MM.1S (cell line): Measurements from ENCODE around the gene B3GAT3.

Experiments used
- DNase-seq: peaks from one replicate; pipeline ENCODE4 v3.0.0-alpha.2; 2015
- H2AFZ ChIP-seq: fragments of 300-600 bp; sonication (generic); 2 replicates; pipeline ENCODE4 v1.6.0; 2016; ENCODE audit warnings: antibody characterized with exemption, low read length
- H3F3A ChIP-seq: fragments of 300-600 bp; sonication (generic); 2 replicates; pipeline ENCODE4 v1.6.1; 2016; ENCODE audit warnings: mild to moderate bottlenecking, antibody characterized with exemption, low read length, moderate library complexity, mixed read lengths; ENCODE audit not compliant: insufficient read depth
- H3K27ac ChIP-seq: fragments of 300-600 bp; sonication (generic); 2 replicates; pipeline ENCODE4 v1.5.1; 2016; ENCODE audit warnings: mild to moderate bottlenecking, low read length
- H3K27me3 ChIP-seq: fragments of 300-600 bp; sonication (generic); replicated peaks from 2 replicates; pipeline ENCODE4 v1.6.0; 2016; ENCODE audit warnings: low read length; ENCODE audit not compliant: insufficient read depth
- H3K36me3 ChIP-seq: fragments of 300-600 bp; sonication (generic); replicated peaks from 2 replicates; pipeline ENCODE4 v1.6.1; 2016; ENCODE audit warnings: mild to moderate bottlenecking, low read length, mixed read lengths; ENCODE audit not compliant: insufficient read depth
- H3K4me1 ChIP-seq: fragments of 300-600 bp; sonication (generic); 2 replicates; pipeline ENCODE4 v1.6.1; 2016; ENCODE audit warnings: low read length, mixed read lengths
- H3K4me2 ChIP-seq: fragments of 300-600 bp; sonication (generic); 2 replicates; pipeline ENCODE4 v1.6.0; 2016; ENCODE audit warnings: low read depth, low read length
- H3K4me3 ChIP-seq: fragments of 300-600 bp; sonication (generic); 2 replicates; pipeline ENCODE4 v1.5.1; 2016; ENCODE audit warnings: low read length, mixed read lengths
- H3K79me2 ChIP-seq: fragments of 300-600 bp; sonication (generic); 2 replicates; pipeline ENCODE4 v1.6.1; 2016; ENCODE audit warnings: mixed run types, low read length, mixed read lengths
- H3K9ac ChIP-seq: fragments of 300-600 bp; sonication (generic); 2 replicates; pipeline ENCODE4 v1.6.1; 2016; ENCODE audit warnings: low read length, mixed read lengths
- H3K9me2 ChIP-seq: fragments of 300-600 bp; sonication (generic); replicated peaks from 2 replicates; pipeline ENCODE4 v1.6.1; 2016; ENCODE audit warnings: mild to moderate bottlenecking, low read length, mixed read lengths; ENCODE audit not compliant: insufficient read depth
- H3K9me3 ChIP-seq: fragments of 300-600 bp; sonication (generic); replicated peaks from 2 replicates; pipeline ENCODE4 v1.6.1; 2016; ENCODE audit warnings: mild to moderate bottlenecking, low read length, mixed read lengths; ENCODE audit not compliant: insufficient read depth
- H4K20me1 ChIP-seq: fragments of 300-600 bp; sonication (generic); 2 replicates; pipeline ENCODE4 v1.6.1; 2016; ENCODE audit warnings: mild to moderate bottlenecking, low read length, moderate library complexity, mixed read lengths; ENCODE audit not compliant: insufficient read depth
- CTCF ChIP-seq: fragments of 300-600 bp; sonication (generic); IDR thresholded peaks from 2 replicates; pipeline ENCODE4 v1.5.1; 2016; ENCODE audit warnings: antibody characterized with exemption, low read length, mixed read lengths
- EZH2 ChIP-seq: fragments of 300-600 bp; sonication (generic); optimal IDR thresholded peaks from 2 replicates; pipeline ENCODE3; 2017; ENCODE audit warnings: low read depth, mild to moderate bottlenecking, antibody characterized with exemption, low read length, mixed read lengths
- EZH2phosphoT487 ChIP-seq: fragments of 300-600 bp; sonication (generic); IDR thresholded peaks from 2 replicates; pipeline ENCODE4 v1.6.1; 2018; ENCODE audit warnings: antibody characterized with exemption, low read length

Gene B3GAT3

GRCh38 chr11:62614275-62614674, 7.5 kb downstream of the B3GAT3 start:
- Histone ChIP-seq H2AFZ (no peak overlapping the region), H3K4me1 (peaks cover 14% of the 10 kb centered on the region), H3K9me2 (no peaks in the 10 kb centered on the region), H3K27me3 (no peaks in the 10 kb centered on the region), H3F3A (peaks cover 10% of the 10 kb centered on the region), H3K9ac (no peak overlapping the region; the same call in 1 of the 2 replicates), H3K9me3 (no peaks in the 10 kb centered on the region), H4K20me1 (no peaks in the 10 kb centered on the region), H3K4me3 (no peak overlapping the region), H3K79me2 (peaks cover 14% of the 10 kb centered on the region), H3K4me2 (no peak overlapping the region), H3K36me3 (no peaks in the 10 kb centered on the region), H3K27ac (peak overlapping the region; percentile 10; the same call in 1 of the 2 replicates)
- no peak for DNase-seq
- TF ChIP-seq EZH2phosphoT487 (no peak), EZH2 (no peak), CTCF (no peak)

GRCh38 chr11:62613291-62613778, 8.5 kb downstream of the B3GAT3 start:
- no peak overlapping the region; the same call in 1 of the 2 replicates for H3K27ac ChIP-seq
- peaks cover 13% of the 10 kb centered on the region for H3K79me2 ChIP-seq
- H3F3A ChIP-seq = peaks cover 10% of the 10 kb centered on the region
- H4K20me1 ChIP-seq = no peaks in the 10 kb centered on the region
- DNase-seq = no peak
- H3K9ac ChIP-seq = no peak overlapping the region; the same call in 1 of the 2 replicates
- H3K4me2 ChIP-seq = peak overlapping the region; percentile 43; the same call in 1 of the 2 replicates
- H3K36me3 ChIP-seq = no peaks in the 10 kb centered on the region
- TF ChIP-seq EZH2phosphoT487 (no peak), CTCF (no peak), EZH2 (no peak)
- H3K4me1 ChIP-seq = peaks cover 14% of the 10 kb centered on the region
- no peaks in the 10 kb centered on the region for H3K27me3 ChIP-seq
- no peaks in the 10 kb centered on the region for H3K9me2 ChIP-seq
- no peaks in the 10 kb centered on the region for H3K9me3 ChIP-seq
- no peak overlapping the region; the same call in 1 of the 2 replicates for H3K4me3 ChIP-seq
- 0 out of 2 replicates have a peak overlapping the region, but pooled peaks have one; percentile 43 for H2AFZ ChIP-seq

- Histone ChIP-seq H4K20me1 (no peaks in the 10 kb centered on the region), H3K9me2 (no peaks in the 10 kb centered on the region), H3K9me3 (no peaks in the 10 kb centered on the region), H3K36me3 (no peaks in the 10 kb centered on the region), H3K27me3 (no peaks in the 10 kb centered on the region), H3K27ac (peak within 1 kb of the TSS; percentile 51; the same call in 1 of the 2 replicates), H3K79me2 (peaks cover 13% of the 10 kb centered on the region), H3K4me2 (peak within 1 kb of the TSS; percentile 87), H3F3A (peaks cover 10% of the 10 kb centered on the region), H3K4me1 (peaks cover 14% of the 10 kb centered on the region), H2AFZ (peak within 1 kb of the TSS; percentile 79), H3K9ac (peak within 1 kb of the TSS; percentile 69), H3K4me3 (peak within 1 kb of the TSS; percentile 82)
- TF ChIP-seq EZH2 (no peak), EZH2phosphoT487 (no peak), CTCF (peak; percentile 89)
- DNase-seq = peak; percentile 85
These were observed 9.2 kb downstream of the B3GAT3 start, which contains the start of the genes EML3 and ROM1 for GRCh38 chr11:62612366-62613290. Gene EML3, minus strand, starts transcription at chr11:62612775. Its CDS starts 318 bp downstream, at chr11:62612457. Gene ROM1, plus strand, starts transcription at chr11:62613257. Its CDS starts 25 bp downstream, at chr11:62613282.
